NCI-H187 (cell line): ENCODE data around the gene TLNRD1.

ENCODE experiments used
- DNase-seq, 2 experiments: peaks; one replicate each; lab custom pipeline; 2025; lab: John Stamatoyannopoulos, UW

Gene TLNRD1

DNA sequence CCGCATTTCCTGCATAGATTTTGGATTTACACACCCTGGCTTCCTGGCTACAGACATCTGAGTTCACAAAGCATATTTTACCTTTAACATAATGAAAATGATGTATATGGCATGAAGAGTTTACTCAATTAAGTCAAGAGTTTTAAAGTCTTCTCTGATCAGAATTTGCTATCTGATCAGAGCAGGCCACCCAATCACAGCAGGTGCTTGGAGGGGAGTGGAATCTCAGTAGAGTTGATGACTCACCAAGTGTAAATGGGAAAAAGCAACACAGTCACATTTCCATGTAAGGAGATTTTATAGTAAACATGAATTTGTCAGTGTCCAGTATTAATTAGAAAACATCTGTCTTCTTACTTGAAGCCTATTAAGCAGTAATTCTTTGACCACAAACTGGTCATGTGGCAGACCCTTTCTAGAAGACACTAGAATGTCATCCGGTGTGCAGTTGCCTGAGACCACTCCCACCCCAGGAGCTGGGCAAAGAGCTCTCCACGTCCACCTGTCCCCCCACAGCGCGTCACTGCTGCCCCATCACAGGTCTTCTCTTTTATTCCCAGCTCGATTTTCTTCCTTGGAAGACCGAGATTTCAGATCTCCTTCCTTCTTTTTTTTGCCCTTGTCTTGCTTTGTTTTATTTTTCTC, 21.9 kb upstream of the TLNRD1 start:
- DNase-seq, result no peak

DNA sequence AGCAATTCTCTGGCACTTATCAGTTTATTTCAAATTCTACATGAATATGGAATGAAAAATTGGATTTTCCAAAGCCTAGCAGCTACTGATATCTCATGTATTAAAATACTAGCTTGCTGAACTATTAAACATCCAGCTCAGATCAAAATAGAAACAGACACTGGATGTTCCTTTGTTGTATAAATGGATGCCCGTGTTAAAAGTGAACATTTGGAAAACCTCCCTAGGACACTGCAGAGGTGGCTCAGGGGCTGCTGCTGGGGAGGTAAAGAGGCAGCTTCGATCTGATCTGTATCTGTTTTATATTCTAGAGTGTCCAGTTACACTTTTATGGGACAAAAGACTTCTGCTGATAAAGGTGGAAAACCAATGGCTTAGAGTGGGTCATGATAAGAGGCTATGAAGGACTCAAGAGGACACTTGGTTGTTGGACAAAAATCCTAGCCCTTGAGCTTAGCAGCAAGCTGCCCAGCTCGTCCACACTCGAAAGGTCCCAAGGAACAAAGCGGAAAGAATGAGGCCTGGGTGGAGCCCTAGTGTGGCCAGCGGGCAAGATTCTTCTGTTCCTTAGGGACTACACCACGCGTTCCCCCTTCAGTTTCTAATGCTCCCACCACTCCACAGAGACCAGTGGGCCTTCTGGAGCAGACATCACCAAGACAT, 21.1 kb upstream of the TLNRD1 start:
- DNase-seq, result no peak

DNA sequence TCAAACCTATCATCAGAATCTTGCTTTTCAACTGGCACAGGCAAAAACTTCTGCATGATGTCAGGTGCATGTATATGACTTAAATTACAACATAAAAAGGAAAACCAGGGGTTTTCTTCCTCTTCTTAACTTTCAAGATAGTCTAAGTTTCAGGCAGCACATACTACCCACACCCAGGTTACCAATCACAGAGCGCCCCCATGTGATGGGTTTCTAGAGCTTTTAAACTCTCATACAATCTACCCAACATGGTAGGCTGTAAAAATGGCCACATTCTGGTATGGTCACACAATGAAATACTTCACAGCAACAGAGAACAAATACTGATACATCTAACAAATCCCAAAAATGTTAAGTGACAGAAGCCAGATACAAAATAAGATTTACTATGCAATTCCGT, 18.5 kb upstream of the TLNRD1 start:
- DNase-seq, result no peak

DNA sequence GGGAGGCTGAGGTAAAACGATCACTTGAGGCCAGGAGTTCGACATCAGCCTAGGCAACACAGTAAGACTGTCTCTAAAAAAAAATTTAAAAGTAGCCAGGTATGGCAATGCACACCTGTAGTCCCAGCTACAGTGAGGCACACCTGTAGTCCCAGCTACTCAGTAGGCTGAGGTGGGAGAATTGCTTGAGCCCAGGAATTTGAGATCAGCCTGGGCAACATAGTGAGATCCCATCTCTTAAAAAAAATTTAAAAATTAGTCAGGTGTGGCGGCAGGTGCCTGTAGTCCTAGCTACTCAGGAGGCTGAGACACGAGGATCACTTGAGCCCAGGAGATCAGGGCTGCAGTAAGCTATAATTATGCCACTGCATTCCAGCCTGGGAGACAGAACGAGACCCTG, 17.9 kb upstream of the TLNRD1 start:
- no peak for DNase-seq

DNA sequence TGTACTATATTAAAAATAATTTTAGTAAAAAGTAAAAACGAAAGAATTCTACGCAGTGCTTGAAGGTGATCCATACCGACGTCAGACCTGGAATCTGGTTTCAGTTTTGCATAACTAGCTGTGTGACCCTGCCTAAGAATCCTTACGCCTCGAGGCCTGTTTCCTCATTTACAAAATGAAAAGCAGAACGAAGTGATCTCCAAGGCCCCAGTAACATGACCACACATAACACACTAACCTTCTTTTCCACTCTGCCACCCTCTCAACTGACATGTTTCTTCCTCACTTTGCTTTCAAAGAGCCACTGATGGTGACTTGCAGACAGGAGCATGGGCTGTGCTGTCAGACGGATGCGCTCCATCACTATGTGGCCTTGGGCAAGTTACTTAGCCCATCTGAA, 15.9 kb upstream of the TLNRD1 start:
- DNase-seq, result no peak

DNA sequence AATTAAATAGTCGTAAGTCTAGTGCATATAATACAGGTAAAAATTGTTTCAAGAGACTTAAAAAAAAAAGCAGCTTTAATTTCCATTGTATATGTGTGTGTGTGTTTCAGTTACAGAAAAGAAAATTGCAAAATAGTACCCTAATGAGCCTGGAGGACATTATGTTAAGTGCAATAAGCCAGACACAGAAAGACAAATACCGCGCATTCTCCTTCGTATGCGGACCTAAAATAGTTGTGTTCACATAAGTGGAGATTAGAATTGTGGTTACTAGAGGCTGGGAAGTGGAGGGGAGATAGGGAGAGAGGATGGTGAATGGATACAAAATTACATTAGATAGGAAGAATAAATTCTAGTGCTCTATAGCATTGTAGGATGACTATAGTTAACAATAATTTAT, 14.7 kb upstream of the TLNRD1 start:
- DNase-seq, result no peak

DNA sequence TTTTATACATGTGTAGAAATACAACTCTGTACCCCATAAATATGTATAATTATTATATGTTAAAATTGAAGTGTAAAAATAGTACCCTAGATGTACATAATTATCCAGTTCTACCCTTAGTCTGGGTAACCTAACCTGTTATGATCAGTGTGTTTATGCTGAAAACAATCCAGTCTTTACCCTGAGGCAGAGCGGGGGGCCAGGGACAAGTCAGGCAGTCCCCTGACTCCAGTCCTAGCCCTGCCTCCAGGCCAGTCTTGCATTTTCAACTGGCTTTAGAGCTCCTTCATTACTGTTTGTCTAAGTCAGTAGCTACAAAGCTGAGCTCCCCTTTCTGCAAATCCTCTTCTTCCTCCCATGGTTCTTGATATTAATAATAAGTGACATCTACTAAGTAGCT, 14.2 kb upstream of the TLNRD1 start:
- DNase-seq, result no peak

DNA sequence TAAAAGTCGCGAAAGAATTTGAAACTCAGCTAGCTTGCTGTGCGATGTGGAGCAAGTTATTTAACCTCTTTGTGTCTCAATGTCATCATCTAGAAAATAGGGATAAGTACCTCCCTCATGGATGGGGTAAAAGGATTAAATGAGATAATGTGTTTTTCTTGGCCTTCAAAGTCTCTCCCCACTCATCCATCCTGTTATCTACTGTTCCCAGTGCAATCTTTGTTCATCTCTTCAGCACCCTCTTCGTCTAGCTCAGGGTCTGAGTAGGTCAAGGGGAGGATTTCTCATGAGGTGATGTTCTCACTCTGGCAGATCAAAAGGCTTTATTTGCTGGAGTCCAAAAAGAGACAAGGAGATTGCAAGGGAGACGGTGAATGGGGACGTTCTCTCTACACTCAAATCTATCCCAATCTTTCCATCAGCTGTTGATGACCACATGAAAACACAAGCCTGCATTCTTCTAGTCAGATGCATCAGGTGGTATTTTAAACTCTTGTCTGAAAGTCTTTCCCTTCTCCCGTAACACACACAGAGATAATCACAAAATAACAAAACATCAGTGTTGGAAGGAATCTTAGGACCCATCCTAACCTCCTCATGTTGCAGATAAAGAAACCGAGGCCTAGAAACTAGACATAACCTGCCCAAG, 12.5 kb upstream of the TLNRD1 start:
- no peak for DNase-seq

DNA sequence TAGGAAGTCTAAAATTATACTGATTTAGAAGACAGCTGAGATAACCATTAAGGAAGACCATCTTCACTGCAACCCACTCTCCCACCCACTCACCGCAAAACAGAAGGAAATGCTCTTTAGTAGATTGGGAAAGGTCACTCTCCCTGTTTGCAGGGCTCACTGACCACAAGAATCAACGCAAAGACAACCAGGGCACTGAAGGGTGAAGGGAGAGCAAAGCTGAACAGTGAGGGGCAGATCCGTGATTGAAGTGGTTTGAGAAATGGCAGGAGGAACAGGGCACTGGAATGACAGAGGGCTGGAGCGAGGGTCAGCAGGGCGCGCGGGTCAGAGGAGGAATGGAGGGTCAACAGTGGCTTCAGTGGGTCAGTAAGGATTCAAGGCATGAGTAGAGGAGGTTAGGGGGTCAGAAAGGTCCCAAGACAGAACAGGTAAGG, 11.6 kb upstream of the TLNRD1 start:
- DNase-seq, result no peak

DNA sequence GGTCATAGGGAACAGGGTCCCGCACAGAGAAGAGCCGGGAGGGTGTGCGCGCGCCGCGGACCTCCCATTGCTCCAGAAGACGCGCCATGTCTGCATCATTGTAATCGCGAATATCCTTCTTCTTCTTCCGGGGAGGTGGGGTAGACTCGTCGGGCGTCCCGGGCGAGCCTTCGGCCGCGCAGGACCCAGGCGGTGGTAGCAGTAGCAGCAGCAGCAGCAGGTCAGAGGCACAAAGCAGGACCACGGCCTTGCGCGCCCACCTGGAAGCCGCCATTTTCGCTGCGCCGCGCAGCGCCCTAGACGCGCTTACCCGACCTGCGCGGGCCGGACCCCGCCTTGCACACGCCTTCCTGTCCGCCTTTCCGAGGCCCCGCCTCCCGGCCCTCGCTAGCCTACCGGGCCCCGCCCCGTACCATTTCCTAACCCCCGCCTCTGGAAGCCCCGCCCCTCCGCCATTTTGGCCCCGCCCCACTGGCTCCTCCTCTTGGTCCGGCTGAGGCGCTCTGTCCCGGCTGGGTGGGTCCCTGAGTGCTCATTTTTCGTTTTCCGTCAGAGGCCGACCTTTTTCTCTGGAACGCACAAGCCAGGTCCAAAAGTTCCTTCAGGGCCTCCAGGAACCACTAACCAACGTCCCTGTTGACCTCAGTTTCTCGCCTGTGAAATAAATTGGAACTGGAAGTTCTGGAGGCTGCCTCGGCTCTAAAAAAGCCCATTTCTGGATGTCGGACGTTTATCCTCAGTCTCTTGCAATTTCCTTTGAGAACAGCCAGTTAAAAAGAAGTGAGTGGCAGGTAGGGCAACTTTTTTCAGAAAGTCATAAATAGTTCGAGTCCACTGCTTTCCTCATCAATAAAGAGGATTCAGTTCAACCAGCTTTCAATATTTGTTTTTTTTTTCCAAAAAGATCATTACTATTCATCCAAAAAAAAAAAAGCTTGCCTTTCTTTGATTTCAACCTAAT, 10.9 kb upstream of the TLNRD1 start, which contains the start of gene MESD:
Gene MESD, minus strand, starts transcription at position 302 of the 961 bp plus-strand sequence. Its CDS starts 28 bp downstream, at position 274.
- DNase-seq, result peak; percentile 64 to 90

DNA sequence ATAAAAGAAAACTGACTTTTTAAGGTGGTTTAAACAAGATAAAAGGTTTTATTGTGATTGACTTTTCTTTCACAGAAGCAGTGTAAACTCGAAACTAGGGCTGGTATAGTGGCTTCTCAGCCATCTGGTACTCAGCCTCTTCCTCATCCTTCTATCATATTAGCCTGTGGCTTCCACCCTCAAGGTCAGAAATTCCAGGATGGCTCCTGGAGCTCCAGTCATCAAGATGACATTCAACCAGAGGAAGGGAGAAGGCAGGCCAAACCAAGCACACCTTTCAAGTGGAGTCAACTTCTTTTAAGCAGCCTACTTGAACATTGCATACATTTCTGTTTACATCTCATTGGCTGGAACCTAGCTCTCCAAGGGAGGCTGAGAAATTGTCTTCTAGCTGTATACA, 9.8 kb upstream of the TLNRD1 start:
- DNase-seq, result no peak

DNA sequence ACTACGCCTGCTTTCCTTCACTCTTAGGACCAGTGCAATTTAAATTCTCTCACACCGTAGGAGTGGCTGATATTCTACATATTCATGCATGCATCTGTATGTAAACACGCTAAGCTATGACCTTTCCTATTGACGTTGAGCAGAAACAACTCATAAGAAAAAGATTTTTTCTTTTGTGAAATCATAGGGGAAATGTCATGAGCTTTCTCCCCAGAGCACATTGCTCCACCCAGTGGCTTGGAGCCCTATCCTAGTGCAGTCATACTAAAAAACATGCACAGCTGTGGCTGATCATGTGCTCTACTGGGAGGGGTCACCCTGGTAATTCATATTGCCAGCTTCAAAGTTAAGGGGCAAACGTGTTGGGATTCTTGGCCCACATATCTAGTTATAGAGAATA, 9.3 kb upstream of the TLNRD1 start:
- no peak for DNase-seq

DNA sequence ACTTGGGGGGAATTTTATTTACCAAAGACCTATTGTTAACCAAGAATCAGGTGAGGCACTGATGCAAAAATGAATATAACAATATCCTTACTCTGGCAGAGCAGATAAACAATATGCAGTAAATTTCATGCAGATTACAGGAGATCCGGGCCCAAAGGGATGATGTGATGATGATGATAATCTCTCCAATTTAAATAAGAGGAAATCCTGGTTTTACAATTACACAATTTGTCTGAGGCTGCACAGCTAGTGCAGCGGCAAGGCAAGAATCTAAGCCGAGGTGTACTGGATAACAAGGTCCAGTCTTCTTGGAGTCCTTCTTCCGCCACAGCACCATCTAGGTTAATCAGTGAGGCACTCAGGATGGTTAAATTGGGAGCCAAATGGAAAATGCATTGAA, 8.7 kb upstream of the TLNRD1 start:
- no peak for DNase-seq

DNA sequence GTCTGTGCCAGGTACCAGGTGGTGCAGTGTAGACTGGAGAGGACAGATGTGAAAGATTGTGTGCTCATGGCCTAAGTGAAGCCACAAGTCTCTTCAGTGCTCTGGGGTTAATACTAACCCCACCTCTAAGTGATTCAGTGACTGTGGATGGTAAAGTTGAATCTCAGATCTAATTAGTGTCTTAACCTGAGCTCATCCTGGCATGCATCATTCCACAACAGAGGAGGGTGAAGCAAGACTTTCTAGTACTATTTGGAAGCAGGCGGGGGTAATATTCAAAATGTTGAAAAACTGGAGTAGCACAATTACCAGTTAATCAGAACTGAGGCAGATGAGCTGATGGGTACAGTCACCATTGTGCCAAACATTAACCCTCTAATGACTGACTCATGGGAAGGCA, 8.3 kb upstream of the TLNRD1 start:
- DNase-seq, result no peak

DNA sequence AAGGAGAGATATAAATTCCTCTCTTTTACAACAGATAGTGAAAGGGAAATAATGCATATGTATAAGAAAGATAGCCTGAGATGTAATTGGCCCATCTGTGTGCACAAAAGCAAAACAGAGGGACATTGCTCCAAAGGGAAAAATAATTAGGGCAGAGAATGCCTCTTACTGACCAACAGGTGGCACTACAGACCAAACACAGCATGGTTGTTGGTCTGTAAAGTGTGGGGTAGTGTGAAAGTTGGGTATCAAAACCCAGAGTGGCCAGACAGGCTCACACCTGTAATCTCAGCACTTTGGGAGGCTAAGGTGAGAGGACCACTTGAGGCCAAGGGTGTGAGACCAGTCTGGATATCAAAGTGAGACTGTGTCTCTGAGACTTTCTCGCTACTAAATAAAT, 4.5 kb upstream of the TLNRD1 start:
- no peak for DNase-seq

DNA sequence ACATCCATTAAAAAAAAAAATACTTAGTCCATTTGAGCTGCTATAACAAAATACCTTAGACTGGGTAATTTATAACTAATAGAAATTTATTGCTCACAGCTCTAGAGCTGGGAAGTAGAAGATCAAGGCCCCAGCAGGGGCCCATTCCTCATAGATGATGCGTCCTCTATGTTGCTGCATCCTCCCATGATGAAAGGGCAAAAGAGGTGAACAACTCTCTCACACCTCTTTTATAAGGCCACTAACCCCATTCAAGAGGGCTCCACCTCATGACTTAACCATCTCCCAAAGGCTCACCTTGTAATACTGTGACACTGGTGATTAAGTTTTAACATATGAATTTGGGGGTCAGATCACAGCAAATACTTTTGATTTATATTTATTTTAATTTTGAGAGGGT, 3.0 kb upstream of the TLNRD1 start:
- no peak for DNase-seq

DNA sequence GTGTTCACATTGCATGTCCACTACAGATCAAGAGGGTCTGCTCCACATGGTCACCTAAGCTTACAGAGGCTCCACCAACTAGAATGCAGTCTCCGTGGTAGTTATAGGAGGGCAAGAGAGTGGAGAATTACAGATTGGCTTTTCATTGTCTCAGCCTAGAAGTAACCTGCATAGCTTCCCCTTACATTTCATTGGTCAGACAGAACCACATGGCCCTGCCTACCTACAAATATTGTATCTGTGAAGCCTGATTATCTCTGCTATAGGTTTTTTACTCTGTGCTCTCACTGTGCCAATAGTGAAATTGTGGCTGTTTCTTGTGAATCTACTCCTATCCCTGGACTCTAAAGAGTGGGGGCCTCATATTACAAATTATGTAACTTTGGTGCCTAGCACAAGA, 2.5 kb upstream of the TLNRD1 start:
- no peak for DNase-seq

DNA sequence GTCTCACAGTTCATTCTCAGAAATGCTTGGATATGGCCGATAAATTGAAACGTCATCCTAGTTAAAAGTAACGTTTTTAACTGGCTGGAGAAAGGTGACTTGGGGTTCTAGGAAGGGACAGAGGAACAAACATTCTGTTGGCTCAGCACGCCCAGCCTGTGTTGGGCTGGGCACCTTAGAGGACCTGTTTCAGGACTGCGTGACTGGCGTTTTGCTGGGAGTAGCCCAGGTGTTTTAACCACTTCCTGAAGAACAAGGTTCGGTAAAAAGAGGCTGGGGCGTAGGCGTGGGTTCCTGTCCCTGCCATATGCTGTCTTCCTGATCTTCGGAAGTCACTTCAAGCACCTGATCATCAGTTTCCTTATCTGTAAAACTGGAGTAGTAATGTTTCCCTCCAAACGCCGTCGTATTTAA, 1.1 kb upstream of the TLNRD1 start:
- DNase-seq, result no peak

DNA sequence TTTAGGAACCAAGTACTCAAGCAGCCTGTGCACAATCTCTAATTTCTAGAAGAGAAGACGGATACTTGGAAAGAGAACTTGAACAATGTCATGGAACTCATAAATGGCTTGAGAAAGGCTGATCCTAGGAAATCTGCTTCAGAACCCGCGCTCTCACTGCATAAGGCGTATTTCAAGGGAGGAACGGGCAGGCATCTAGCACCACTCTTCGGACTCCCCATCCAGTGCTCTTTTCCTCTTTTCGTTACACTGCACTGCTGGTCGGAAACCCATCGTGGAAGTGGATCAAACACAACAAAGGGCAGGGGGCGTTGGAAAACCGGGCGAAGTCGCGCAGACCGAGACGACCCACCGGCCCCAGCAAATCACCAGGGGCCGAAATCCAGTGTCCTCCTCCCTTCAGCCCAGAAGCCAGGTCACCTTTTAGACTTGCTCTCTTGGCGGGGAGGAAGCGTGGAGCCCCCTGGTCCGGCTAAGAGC, 539 bp upstream of the TLNRD1 start:
- no peak for DNase-seq

DNA sequence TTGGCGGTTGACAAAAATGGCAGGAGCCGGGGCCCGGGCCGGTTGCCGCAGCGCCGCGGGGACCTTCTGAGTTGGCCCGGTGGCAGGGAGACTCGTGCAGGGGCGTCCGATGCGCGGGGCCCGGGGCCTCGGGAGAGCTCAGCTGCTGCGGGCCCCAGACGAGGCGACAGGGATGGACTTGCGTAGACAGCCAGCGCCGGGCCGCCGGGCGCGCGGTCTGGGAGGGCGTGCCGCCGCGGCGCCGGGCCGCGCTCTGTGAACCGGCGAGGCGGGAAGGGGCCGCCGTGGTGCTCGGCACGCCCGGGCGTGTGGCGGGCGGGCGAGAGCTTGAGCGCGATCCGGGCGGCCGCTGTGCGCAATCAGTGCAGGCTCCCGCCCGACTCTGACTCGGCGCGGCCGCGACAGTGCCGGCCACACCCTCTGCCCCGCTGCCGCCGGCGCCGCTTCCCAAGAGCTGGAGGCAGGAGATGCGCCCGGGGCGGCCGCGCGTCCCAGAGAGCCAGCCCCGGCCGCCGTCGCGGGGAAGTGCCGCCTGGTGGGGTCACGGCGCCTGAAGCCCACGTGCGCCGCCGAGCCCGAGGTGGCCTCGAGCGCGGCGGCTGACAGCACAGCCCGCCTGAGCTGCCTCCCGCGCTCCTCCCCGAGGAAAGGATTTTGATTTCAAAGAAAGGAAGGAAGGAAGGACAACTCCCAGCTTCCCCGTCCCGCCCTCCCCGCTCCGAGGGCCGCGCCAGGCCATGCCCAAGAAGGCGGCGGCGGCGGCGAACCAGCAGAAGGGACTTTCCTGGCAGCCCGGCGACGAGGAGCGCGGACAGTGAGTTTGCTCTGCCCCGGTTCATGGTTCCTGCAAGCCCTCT, 657 bp downstream of the TLNRD1 start:
- no peak for DNase-seq

DNA sequence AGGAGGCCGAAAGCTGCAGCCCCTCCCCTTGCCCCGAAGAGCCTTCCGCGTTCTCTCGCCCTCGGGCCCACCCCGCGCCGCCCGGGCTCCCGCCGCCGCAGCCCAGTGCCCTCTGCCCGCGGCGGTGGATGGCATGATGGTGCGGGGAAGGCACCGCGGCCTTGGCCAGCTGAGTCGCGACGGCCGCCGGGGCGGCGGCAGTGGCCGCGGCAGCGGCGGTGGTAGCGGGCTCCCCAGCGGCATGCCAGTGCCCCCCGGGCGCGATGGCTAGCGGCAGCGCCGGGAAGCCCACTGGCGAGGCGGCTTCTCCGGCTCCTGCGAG, 1.2 kb downstream of the TLNRD1 start:
- DNase-seq, result no peak
